Liver (tissue), 3 donors: Measurements from ENCODE around the gene TMEM129.

ENCODE experiments used
- GABPA ChIP-seq, 2 donors: IDR thresholded peaks in 1 of 2; conservative IDR thresholded peaks in 1 of 2; 2 replicates each; pipeline ENCODE4 v1.6.1; 2016; ENCODE audit warnings: antibody characterized with exemption in 2 of 2, mild to moderate bottlenecking in 1 of 2, moderate library complexity in 1 of 2
- HNF4A ChIP-seq, 2 donors: conservative IDR thresholded peaks; 2 replicates each; pipeline ENCODE4 v1.6.1; 2016; ENCODE audit warnings: antibody characterized with exemption in 2 of 2, mild to moderate bottlenecking in 2 of 2
- RAD21 ChIP-seq, 2 donors: IDR thresholded peaks; 2 replicates each; pipeline ENCODE4 v1.6.1; 2016; ENCODE audit warnings: antibody characterized with exemption in 2 of 2, mild to moderate bottlenecking in 2 of 2
- SP1 ChIP-seq: IDR thresholded peaks from 2 replicates; pipeline ENCODE4 v1.6.1; 2018; ENCODE audit warnings: antibody characterized with exemption, mild to moderate bottlenecking
- TAF1 ChIP-seq: conservative IDR thresholded peaks from 2 replicates; pipeline ENCODE4 v1.6.1; 2016; ENCODE audit warnings: antibody characterized with exemption, mild to moderate bottlenecking
- TF ChIP-seq, protein P1 (sequence below): fragments of 150-350 bp; IDR thresholded peaks from 2 replicates; pipeline ENCODE4 v1.5.1; 2017; ENCODE audit warnings: improper control_type of control experiment, low read depth, low read length; ENCODE audit not compliant: missing input control
- TF ChIP-seq, protein P2 (sequence below): IDR thresholded peaks from 2 replicates; pipeline ENCODE4 v1.6.1; 2016; ENCODE audit warnings: antibody characterized with exemption
- TF ChIP-seq, protein P3 (sequence below): IDR thresholded peaks from 2 replicates; pipeline ENCODE4 v1.6.1; 2016; ENCODE audit warnings: antibody characterized with exemption
- donor health status: healthy.
- donor health status: healthy.

GRCh38 chr4:1767770-1768366 is 46.7 kb upstream of the TMEM129 start:
- TF ChIP-seq, protein P1, sequence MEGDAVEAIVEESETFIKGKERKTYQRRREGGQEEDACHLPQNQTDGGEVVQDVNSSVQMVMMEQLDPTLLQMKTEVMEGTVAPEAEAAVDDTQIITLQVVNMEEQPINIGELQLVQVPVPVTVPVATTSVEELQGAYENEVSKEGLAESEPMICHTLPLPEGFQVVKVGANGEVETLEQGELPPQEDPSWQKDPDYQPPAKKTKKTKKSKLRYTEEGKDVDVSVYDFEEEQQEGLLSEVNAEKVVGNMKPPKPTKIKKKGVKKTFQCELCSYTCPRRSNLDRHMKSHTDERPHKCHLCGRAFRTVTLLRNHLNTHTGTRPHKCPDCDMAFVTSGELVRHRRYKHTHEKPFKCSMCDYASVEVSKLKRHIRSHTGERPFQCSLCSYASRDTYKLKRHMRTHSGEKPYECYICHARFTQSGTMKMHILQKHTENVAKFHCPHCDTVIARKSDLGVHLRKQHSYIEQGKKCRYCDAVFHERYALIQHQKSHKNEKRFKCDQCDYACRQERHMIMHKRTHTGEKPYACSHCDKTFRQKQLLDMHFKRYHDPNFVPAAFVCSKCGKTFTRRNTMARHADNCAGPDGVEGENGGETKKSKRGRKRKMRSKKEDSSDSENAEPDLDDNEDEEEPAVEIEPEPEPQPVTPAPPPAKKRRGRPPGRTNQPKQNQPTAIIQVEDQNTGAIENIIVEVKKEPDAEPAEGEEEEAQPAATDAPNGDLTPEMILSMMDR, result peak; percentile 18
- no peak for TF ChIP-seq SP1
- TF ChIP-seq GABPA (IDR thresholded peaks at IDR 0.05 in 1 of 2, conservative IDR thresholded peaks at IDR 0.05 in 1 of 2), result no peak
- TF ChIP-seq RAD21 (IDR thresholded peaks at IDR 0.05), result peak in 1 of 2 donors; percentile 26
- TF ChIP-seq, protein P2, sequence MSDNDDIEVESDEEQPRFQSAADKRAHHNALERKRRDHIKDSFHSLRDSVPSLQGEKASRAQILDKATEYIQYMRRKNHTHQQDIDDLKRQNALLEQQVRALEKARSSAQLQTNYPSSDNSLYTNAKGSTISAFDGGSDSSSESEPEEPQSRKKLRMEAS, result no peak
- TF ChIP-seq TAF1, result no peak
- TF ChIP-seq, protein P3, sequence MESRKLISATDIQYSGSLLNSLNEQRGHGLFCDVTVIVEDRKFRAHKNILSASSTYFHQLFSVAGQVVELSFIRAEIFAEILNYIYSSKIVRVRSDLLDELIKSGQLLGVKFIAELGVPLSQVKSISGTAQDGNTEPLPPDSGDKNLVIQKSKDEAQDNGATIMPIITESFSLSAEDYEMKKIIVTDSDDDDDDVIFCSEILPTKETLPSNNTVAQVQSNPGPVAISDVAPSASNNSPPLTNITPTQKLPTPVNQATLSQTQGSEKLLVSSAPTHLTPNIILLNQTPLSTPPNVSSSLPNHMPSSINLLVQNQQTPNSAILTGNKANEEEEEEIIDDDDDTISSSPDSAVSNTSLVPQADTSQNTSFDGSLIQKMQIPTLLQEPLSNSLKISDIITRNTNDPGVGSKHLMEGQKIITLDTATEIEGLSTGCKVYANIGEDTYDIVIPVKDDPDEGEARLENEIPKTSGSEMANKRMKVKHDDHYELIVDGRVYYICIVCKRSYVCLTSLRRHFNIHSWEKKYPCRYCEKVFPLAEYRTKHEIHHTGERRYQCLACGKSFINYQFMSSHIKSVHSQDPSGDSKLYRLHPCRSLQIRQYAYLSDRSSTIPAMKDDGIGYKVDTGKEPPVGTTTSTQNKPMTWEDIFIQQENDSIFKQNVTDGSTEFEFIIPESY, result no peak
- TF ChIP-seq HNF4A (conservative IDR thresholded peaks at IDR 0.05), result no peak
